NCI-H2196 treated with DMSO at 0.1 percent for 48 hours (cell line): ENCODE measurements around the gene MT1E.
"Not testable (repeated sequence)": the region's sequence is repeated elsewhere in the genome, so short reads cannot be mapped to it uniquely, and the experiment has no call there.

Source experiments
- DNase-seq: peaks from one replicate; lab custom pipeline; 2025; ENCODE audit not compliant: unreplicated experiment; lab: John Stamatoyannopoulos, UW

MT1E gene

GRCh38 chr16:56669840-56670619 is 44.4 kb downstream of the MT1E start:
- DNase-seq: no peak

- no peak for DNase-seq
Observed at GRCh38 chr16:56670620-56670934, 45.0 kb downstream of the MT1E start.

GRCh38 chr16:56671691-56672090 is 46.1 kb downstream of the MT1E start:
- DNase-seq: not testable (repeated sequence)

- not testable (repeated sequence) for DNase-seq
Observed at GRCh38 chr16:56672171-56672570, 46.6 kb downstream of the MT1E start.

- no peak for DNase-seq
Observed at GRCh38 chr16:56672761-56673536, 47.4 kb downstream of the MT1E start.

GRCh38 chr16:56673921-56674320 is 48.3 kb downstream of the MT1E start:
- no peak for DNase-seq

GRCh38 chr16:56674570-56674969 is 49.0 kb downstream of the MT1E start:
- not testable (repeated sequence) for DNase-seq

GRCh38 chr16:56675685-56676210 is 50.2 kb downstream of the MT1E start:
- DNase-seq: no peak
